Endothelial cell of umbilical vein (primary cell): ENCODE data around the gene RORB. TPM values are rescaled to one million over a fixed set of nuclear protein-coding genes. Genes with fewer than 3 reads are reported as not detected.

ENCODE experiments used
- BruUV-seq: library from RNA; stranded (reverse); fragments of 400-500 nt; replicated peaks from 2 replicates; lab custom pipeline; 2021; lab: Mats Ljungman, UMichigan
- CTCF ChIA-PET: fragments of 300-600, 350-600 bp; sonication (Branson Sonifier 250); formaldehyde crosslinking; loops from one replicate; lab custom pipeline; 2021; ENCODE audit warnings: antibody characterized with exemption, inconsistent platforms; lab: Charles Lee
- POLR2A ChIA-PET: fragments of 300-600, 350-600 bp; sonication (Branson Sonifier 250); formaldehyde crosslinking; loops from one replicate; lab custom pipeline; 2021; ENCODE audit warnings: antibody characterized with exemption, inconsistent platforms; lab: Charles Lee
- DNase-seq: peaks from one replicate; pipeline ENCODE4 v3.0.0-alpha.2; 2011; ENCODE audit warnings: low read depth, low spot score
- FAIRE-seq: peaks from 2 replicates; lab custom pipeline; 2011; peaks lifted over from hg19 to GRCh38; lab: Jason Lieb, UNC
- H2AFZ ChIP-seq: 2 replicates; pipeline ENCODE4 v1.6.0; 2012; ENCODE audit warnings: low read depth, low read length, control low read depth, inconsistent platforms
- H3K27ac ChIP-seq: 2 replicates; pipeline ENCODE4 v1.5.1; 2011; ENCODE audit warnings: low read depth, mild to moderate bottlenecking, control low read depth, low read length, moderate library complexity; ENCODE audit not compliant: insufficient read depth
- H3K27me3 ChIP-seq, 2 experiments: 2 replicates each; pipeline versions ENCODE4 v1.6.0 to v1.6.1; 2011; ENCODE audit warnings: low read length in 2 of 2, mixed read lengths in 1 of 2; ENCODE audit not compliant: control insufficient read depth in 2 of 2, insufficient read depth in 2 of 2
- H3K36me3 ChIP-seq, 2 experiments: 2 replicates in 1 of 2; 3 replicates in 1 of 2; pipeline ENCODE4 v1.5.1; 2011; ENCODE audit warnings: low read length in 2 of 2, mild to moderate bottlenecking in 1 of 2, moderate library complexity in 1 of 2; ENCODE audit not compliant: control insufficient read depth in 2 of 2, insufficient read depth in 2 of 2; ENCODE audit errors: extremely low read depth in 1 of 2
- H3K4me1 ChIP-seq: 3 replicates; pipeline ENCODE4 v1.5.1; 2011; ENCODE audit warnings: mild to moderate bottlenecking, low read length; ENCODE audit not compliant: control insufficient read depth, insufficient read depth; ENCODE audit errors: extremely low read depth
- H3K4me2 ChIP-seq: 2 replicates; pipeline ENCODE4 v1.6.1; 2011; ENCODE audit warnings: low read length, control low read depth, mixed read lengths; ENCODE audit not compliant: insufficient read depth
- H3K4me3 ChIP-seq, 3 experiments: fragments of 200-600 bp in 1 of 3; sonication (generic), shearing (Covaris generic) in 1 of 3; replicated peaks in 1 of 3; 2 replicates each; pipeline ENCODE4 v1.5.1; 2011 to 2016; ENCODE audit warnings: control low read depth in 3 of 3, low read length in 3 of 3, mild to moderate bottlenecking in 2 of 3, inconsistent platforms in 1 of 3, low read depth in 1 of 3, moderate library complexity in 1 of 3; ENCODE audit not compliant: insufficient read depth in 1 of 3
- H3K79me2 ChIP-seq: 2 replicates; pipeline ENCODE4 v1.6.0; 2012; ENCODE audit warnings: low read length, inconsistent platforms; ENCODE audit not compliant: control insufficient read depth, insufficient read depth
- H3K9ac ChIP-seq: replicated peaks from 2 replicates; pipeline ENCODE3; 2011; ENCODE audit warnings: low read length, control low read depth; ENCODE audit not compliant: insufficient read depth; ENCODE audit errors: extremely low read depth
- H3K9me1 ChIP-seq: replicated peaks from 3 replicates; pipeline ENCODE4 v1.6.0; 2011; ENCODE audit warnings: mild to moderate bottlenecking, low read length; ENCODE audit not compliant: control insufficient read depth, insufficient read depth; ENCODE audit errors: extremely low read depth
- H3K9me3 ChIP-seq: replicated peaks from 2 replicates; pipeline ENCODE4 v1.5.1; 2012; ENCODE audit warnings: low read length, inconsistent platforms; ENCODE audit not compliant: control insufficient read depth, insufficient read depth
- H4K20me1 ChIP-seq: replicated peaks from 2 replicates; pipeline ENCODE3; 2011; ENCODE audit warnings: mild to moderate bottlenecking, low read length; ENCODE audit not compliant: control insufficient read depth, insufficient read depth; ENCODE audit errors: extremely low read depth
- EZH2 ChIP-seq: IDR thresholded peaks from 2 replicates; pipeline ENCODE4 v1.6.1; 2012; ENCODE audit warnings: borderline replicate concordance, low read depth, mild to moderate bottlenecking, moderate library complexity, low read length, inconsistent platforms; ENCODE audit not compliant: severe bottlenecking
- FOS ChIP-seq: IDR thresholded peaks from 2 replicates; pipeline ENCODE4 v1.6.1; 2011; ENCODE audit warnings: mild to moderate bottlenecking, low read length, moderate library complexity, borderline replicate concordance; ENCODE audit not compliant: insufficient read depth
- GATA2 ChIP-seq: IDR thresholded peaks from 2 replicates; pipeline ENCODE4 v1.7.0; 2011; ENCODE audit warnings: low read depth, mild to moderate bottlenecking, moderate library complexity, mixed read lengths, low read length; ENCODE audit not compliant: insufficient read length, insufficient read depth
- JUN ChIP-seq: IDR thresholded peaks from 2 replicates; pipeline ENCODE4 v1.6.1; 2011; ENCODE audit warnings: borderline replicate concordance, low read depth; ENCODE audit not compliant: insufficient read length, insufficient read depth
- MAX ChIP-seq: IDR thresholded peaks from 2 replicates; pipeline ENCODE4 v1.6.1; 2011; ENCODE audit not compliant: insufficient read depth, insufficient read length
- MYC ChIP-seq: IDR thresholded peaks from one replicate; pipeline ENCODE4 v1.6.1; 2011; ENCODE audit warnings: mild to moderate bottlenecking, low read depth, low read length
- POLR2A ChIP-seq: IDR thresholded peaks from 2 replicates; pipeline ENCODE4 v1.6.1; 2012; ENCODE audit warnings: low read depth, mild to moderate bottlenecking, control low read depth, low read length
- POLR2AphosphoS5 ChIP-seq: IDR thresholded peaks from 2 replicates; pipeline ENCODE4 v1.6.1; 2012; ENCODE audit warnings: low read depth, mild to moderate bottlenecking, control low read depth, low read length, moderate library complexity; ENCODE audit not compliant: insufficient read depth
- dilution Hi-C: fragments of 300-500 bp; cut with MboI; formaldehyde crosslinking; loops from one replicate; pipeline ENCODE4 v1.15.0; 2019; ENCODE audit warnings: low sequenced_read_pairs; ENCODE audit not compliant: extremely low pct_ligation_motif_present
- intact Hi-C: fragments of 100-400 bp; cut with micrococcal nuclease; formaldehyde crosslinking; loops from one replicate; pipeline ENCODE4 v1.10.0; 2022
- polyA plus RNA-seq, 4 experiments: library from polyadenylated mRNA; depleted of rRNA in 3 of 4; stranded (reverse) in 3 of 4; unstranded in 1 of 4; fragments of >200 nt; gene quantifications; 2 replicates each; pipeline versions ENCODE4 v1.2.1 to v1.2.3, GENCODE V29; 2011 to 2012; ENCODE audit warnings: missing spikeins in 1 of 4
- total RNA-seq: library from RNA; stranded (reverse); gene quantifications from 2 replicates; pipeline ENCODE4 v1.2.3, GENCODE V29; 2021
- TF ChIP-seq, protein P1 (sequence below), 2 donors: IDR thresholded peaks; 1 replicate in 1 of 2; 2 replicates in 1 of 2; pipeline ENCODE4 v1.5.1; 2011; ENCODE audit warnings: low read length in 2 of 2, mild to moderate bottlenecking in 2 of 2, moderate library complexity in 2 of 2, control low read depth in 1 of 2, inconsistent platforms in 1 of 2, low read depth in 1 of 2; ENCODE audit not compliant: insufficient read depth in 1 of 2; ENCODE audit errors: extremely low read depth in 1 of 2

RORB gene
- total and polyA plus RNA-seq, 2 donors (not counting 3 experiments of a cell fraction or from before 2014, with no cell fraction given), result not detected

DNA sequence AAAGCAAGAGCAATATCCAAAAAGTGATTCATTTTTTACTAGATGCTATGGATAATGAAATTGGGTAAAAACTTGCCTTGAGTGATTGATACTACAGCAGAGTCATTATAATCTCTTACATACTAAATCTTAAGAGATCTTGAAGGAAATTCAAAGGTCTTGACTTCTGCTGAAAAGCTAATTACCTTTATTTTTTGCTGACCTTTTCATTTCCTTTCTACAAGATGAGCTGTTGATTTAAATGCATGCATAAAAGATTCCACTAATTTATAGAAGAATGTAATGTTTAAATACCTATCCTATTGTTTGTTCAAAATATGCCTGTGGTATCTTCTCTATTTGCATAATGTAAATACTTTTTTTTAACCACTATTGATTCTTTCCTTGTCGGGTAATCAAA, 27.2 kb downstream of the RORB start:
- intact Hi-C loops, result no loop called here
- BruUV-seq, result no TSS peak

More for the DNA sequence above, 27.2 kb downstream of the RORB start:
- Histone ChIP-seq H3K36me3 (no peaks in the 10 kb centered on the region), H3K27ac (no peak overlapping the region), H3K4me1 (no peaks in the 10 kb centered on the region), H3K4me3 (no peak overlapping the region), H4K20me1 (no peaks in the 10 kb centered on the region), H3K9ac (no peak overlapping the region), H3K9me1 (no peaks in the 10 kb centered on the region), H3K79me2 (no peaks in the 10 kb centered on the region), H2AFZ (no peak overlapping the region), H3K27me3 (no peaks in the 10 kb centered on the region), H3K4me2 (no peak overlapping the region), H3K9me3 (no peaks in the 10 kb centered on the region)
- POLR2A ChIA-PET, result no interaction called here
- dilution Hi-C loops, result no loop called here
- DNase-seq (no peak), FAIRE-seq (no peak)
- TF ChIP-seq POLR2A (no peak), GATA2 (no peak), POLR2AphosphoS5 (no peak), MYC (no peak), EZH2 (no peak), FOS (no peak), MAX (no peak), JUN (no peak)
- TF ChIP-seq, protein P1, sequence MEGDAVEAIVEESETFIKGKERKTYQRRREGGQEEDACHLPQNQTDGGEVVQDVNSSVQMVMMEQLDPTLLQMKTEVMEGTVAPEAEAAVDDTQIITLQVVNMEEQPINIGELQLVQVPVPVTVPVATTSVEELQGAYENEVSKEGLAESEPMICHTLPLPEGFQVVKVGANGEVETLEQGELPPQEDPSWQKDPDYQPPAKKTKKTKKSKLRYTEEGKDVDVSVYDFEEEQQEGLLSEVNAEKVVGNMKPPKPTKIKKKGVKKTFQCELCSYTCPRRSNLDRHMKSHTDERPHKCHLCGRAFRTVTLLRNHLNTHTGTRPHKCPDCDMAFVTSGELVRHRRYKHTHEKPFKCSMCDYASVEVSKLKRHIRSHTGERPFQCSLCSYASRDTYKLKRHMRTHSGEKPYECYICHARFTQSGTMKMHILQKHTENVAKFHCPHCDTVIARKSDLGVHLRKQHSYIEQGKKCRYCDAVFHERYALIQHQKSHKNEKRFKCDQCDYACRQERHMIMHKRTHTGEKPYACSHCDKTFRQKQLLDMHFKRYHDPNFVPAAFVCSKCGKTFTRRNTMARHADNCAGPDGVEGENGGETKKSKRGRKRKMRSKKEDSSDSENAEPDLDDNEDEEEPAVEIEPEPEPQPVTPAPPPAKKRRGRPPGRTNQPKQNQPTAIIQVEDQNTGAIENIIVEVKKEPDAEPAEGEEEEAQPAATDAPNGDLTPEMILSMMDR (IDR thresholded peaks at IDR 0.05; ENCODE audit: extremely low read depth in 1 of 2, insufficient read depth in 1 of 2, low read depth in 1 of 2, low read length in 2 of 2), result no peak
- CTCF ChIA-PET, result interaction anchor here (1.0 kb wide), 1 partner anchor 17 kb away, joined by 3 read pairs; no protein-coding TSS in a partner anchor
